Activated CD4-positive, alpha-beta T cell treated with anti-CD3 and anti-CD28 coated beads, Interleukin-2, amount 50 U/mL, for 48 hours (primary cell): Measurements from ENCODE around the gene ZNF563.
A peak's percentile ranks its signal among the peaks of the same experiment; 100 is the strongest.

ENCODE experiments used
- DNase-seq, 2 experiments: peaks; one replicate each; pipeline ENCODE4 v3.0.0-alpha.2; 2020

The ZNF563 gene

GRCh38 chr19:12294249-12295158, 38.9 kb downstream of the ZNF563 start, which contains the start of gene ZNF44:
Gene ZNF44 (minus strand): TSS chr19:12294883. CDS start chr19:12294694, 189 bp downstream.
- peak; percentile 96 to 98 for DNase-seq

- peak; percentile 56 to 64 for DNase-seq
Measured at GRCh38 chr19:12293777-12294248, 39.6 kb downstream of the ZNF563 start.

GRCh38 chr19:12289790-12290065, 43.7 kb downstream of the ZNF563 start:
- DNase-seq: no peak

GRCh38 chr19:12287958-12288500, 45.4 kb downstream of the ZNF563 start:
- no peak for DNase-seq

GRCh38 chr19:12284631-12285030, 48.8 kb downstream of the ZNF563 start:
- no peak for DNase-seq

- DNase-seq: no peak
Measured at GRCh38 chr19:12284226-12284625, 49.2 kb downstream of the ZNF563 start.

- DNase-seq: no peak
Measured at GRCh38 chr19:12278713-12279112, 54.7 kb downstream of the ZNF563 start.

- no peak for DNase-seq
Measured at GRCh38 chr19:12272980-12273901, 60.2 kb downstream of the ZNF563 start.

- DNase-seq: no peak
Measured at GRCh38 chr19:12272386-12272785, 61.0 kb downstream of the ZNF563 start.

- DNase-seq: no peak
Measured at GRCh38 chr19:12270854-12271253, 62.6 kb downstream of the ZNF563 start.
